NCI-H1105 (cell line): ENCODE results near the gene KCNQ1.

Experiments
- DNase-seq: peaks from one replicate; lab custom pipeline; 2025; lab: John Stamatoyannopoulos, UW

Gene KCNQ1

DNA sequence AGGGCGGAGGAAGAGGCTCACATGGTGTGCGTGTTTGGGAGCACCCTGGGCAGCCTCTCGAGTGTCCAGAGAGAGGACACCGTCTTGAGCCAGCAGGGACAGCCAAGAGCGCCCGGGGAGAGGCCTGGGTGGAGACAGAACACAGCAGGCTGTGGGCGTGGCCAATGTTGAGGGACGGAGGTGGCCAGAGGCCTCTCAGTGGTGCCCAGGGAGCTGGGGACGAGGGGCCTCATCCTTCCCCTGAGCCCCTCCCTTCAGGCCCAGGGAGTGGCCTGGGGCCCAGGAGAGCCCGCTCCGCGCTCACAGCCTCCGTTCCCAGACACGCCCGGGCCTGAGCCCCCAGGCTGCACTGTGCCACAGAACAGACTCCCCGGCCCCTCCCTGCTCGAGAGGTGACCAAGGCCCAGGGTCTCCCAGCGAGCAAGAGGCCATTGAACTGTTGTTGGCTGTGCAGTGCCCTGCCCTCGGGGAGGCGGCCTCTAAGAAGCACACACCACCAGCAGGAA, 392.3 kb downstream of the KCNQ1 start:
- DNase-seq, result no peak

DNA sequence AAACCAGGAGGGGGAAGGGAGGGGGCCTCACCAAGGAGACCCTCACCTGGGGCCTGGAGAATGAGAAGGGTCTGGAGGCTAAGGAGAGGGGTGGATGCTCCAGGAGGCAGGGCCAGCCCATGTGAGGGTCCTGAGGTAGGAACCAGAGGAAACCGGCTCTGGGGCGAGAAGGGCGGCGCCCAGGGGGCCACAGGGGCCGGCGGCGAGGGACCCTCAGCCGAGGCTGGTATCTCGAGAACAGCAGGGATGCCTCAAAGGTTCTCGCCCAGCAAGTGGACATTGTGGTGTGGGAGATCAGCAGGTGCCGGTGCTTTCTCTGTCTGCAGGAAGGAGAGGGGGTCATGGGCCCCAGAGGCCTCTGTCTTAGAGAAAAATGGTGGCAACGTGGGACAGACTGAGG, 392.8 kb downstream of the KCNQ1 start:
- DNase-seq, result no peak

DNA sequence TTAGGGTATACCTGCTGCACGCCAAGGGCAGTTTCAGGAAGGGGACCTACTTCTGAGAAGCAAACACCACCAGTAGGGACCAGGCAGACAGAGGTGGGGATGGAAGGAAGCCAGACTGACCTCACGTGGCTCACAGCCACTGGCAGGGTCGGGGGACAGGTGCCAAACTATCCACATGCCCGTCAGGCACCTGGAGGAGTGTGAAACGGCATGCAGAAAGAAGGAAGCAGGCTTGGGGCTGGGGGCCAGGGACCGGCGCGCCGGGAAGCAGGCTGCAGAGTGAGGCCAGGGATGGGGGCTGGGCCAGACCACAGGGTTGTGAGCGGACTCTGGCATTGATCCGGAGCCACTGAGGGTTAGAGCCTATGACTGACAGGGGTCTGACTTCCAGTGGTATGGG, 393.3 kb downstream of the KCNQ1 start:
- DNase-seq, result no peak

DNA sequence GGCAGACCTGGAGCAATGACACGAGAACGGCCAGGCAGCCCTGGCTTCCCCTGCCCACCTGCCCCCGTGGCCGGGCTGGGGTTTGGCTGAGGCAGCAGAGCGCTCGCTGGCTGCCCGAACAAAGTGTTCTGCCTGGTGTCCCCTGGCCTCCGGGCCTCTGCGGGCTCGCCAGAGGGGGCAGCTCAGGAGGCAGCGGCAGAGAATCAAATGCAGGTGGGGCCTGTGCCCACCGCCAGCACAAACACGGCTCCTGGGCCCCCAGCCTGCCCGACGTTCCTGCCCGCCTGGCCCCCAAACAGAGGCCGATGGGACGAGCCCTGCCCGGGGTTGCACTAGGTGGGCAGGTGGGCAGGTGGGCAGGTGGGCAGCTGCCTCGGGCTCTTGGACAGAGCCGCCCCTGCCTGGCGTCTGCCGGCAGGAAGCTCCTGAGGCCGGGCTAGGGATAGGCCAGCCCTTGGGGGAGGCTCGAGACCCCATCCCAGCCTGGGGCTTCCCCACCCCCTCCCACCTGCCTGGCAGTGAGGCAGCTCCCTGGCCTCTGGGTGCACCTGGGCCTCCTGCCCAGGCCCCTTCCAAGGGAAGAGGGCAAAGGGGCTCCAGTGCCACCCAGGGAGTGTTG, 394.0 kb downstream of the KCNQ1 start:
- no peak for DNase-seq

DNA sequence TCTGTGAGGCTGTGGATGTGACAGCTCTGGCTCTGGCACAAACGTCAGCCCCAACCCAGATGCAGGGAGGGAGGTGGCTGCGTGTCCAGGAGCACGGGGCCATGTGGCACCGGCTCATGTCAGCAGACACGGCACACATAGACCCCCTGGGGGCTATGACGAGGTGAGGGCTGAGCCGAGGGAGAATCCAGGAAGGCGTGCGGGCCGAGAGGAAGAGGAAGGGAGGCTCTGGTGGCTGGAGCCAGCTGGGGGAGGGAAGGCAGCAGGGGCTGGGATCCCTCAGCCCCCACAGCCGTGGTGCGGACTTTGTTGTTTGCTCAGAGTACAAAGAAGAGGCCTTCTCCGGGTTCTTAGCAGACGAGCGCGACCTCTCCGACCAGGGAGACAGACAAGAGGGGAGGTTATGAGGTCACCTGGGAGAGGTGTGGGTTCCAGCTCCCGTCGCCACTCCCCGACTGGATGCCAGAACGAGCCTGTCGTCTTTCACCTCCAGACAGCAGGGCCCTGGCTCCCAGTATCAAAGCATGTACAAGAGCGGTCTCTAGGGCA, 394.7 kb downstream of the KCNQ1 start:
- no peak for DNase-seq

DNA sequence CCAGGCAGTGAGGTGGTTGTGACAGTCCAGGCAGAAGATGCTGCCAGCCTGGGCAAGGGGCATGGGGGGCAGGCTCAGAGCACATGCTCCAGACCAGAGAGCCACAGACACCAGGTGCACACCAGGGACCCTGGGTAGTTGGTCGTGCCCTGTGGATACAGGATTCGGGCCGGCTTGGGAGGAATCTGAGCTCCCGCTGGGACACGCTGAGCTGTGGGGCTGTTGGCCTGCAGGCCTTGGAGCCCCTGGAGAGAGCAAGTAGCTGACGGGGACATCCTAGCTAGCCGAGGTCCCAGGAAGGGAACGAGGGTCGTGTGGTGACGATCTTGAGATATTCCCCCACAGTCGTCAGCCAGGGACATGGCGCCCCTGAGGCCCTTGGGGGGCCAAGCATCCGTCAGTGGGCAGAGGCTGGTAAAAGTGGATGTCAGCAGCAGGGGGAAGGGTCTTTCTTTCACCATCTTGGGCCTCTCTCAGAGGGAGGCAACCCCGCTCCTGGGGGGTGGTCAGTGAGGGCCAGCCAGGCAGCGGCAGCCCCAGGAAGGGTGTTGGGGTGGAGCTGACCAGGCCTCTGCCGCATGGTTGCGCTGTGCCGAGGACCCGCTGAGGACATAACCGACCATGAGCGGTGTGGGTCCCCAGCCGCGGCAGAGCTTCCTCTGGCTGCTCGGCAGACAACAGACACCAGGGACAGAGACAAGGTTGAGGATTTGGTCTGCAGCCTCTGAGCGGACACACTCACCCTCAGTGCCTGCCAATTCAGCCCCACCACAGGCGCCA, 396.8 kb downstream of the KCNQ1 start:
- no peak for DNase-seq

DNA sequence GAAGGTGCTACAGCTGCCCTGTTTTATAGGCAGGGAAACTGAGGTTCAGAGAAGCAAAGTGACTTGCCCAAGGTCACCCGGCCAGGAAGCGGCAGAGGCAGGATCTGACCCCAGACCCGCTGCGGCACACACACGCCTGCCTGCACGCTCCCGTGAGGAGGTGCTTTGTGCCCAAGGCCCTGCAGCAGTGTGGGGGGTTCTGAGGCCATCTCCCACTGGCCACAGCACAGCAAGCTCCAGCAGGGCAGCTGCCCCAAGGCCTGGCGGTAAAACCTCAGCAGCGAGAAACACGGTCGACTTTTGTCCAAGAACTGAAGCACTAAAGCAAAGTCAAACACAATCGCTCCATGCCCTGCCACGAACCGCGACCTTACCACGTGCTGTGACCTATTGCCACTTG, 398.1 kb downstream of the KCNQ1 start:
- DNase-seq, result no peak

DNA sequence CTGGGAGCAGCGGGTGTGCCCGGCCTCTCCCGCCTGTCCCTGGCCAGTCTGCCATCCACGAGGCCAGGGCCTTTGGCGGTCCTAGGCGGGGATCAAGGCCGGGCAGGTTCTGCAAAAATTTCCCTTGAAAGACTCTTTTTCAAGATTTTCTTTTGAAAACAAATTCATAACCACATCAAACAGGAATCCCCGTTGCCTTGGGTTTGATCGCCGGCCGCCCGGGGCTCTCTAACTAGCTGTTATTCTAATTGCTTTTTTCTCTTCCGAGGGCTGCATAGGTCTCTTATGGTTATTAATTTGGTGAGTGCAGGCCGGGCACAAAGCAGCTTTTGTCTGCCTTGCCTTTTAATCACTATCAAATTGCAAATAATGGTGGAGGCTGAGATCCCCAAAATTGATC, 398.7 kb downstream of the KCNQ1 start:
- DNase-seq, result no peak

DNA sequence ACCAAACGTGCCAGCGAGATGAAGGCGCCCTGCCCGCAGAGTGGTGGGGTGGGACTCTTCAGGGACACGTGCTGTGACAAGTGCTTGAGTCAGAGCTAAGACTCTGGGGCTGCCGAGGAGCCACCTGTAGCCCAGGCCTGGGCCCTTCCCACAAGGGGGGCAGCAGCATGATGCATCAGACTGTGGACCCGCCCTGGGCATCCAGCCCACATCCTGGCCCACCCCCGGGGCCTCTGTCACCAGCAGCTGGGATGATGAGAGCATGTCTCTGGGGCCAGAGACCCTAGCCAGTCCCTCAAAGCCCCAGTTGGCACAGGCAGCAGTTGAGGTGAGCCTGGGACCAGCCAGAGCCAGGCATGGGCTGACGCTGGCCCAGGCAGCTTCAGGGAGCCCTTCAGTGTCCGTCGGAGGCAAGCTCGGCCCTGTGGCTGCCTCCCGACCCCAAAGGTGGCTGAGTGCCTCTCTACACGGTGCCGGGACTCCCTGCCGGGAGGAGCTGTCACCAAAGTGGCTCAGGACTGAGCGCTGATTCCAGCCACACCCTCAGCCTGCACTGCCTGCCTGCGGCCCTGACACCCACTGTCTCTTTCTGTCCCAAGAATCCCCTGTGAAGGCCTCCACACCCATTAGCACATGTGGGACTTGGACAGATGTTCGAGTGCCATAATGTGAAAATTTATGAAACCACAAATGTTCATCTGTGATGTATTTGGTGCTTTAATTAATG, 399.5 kb downstream of the KCNQ1 start:
- no peak for DNase-seq

DNA sequence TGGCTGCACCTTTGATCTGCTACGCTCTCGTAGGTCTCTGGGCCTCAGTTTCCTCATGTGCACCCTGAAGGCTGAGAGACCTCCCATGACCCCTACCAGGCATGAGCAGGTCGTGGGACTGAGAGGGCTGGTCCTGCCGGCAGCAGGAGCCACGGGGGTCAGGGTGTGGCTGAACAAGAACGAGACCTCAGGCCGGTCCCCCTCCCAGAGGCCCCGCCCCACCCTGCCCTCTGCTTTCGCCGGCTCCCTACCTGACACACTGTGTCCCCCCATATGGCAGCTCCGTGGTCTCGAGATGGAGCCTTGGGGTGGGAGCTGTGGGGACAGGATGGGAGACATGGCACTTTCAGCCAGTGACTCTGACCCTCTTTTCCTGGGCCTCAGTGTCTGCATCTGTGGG, 400.2 kb downstream of the KCNQ1 start:
- no peak for DNase-seq

DNA sequence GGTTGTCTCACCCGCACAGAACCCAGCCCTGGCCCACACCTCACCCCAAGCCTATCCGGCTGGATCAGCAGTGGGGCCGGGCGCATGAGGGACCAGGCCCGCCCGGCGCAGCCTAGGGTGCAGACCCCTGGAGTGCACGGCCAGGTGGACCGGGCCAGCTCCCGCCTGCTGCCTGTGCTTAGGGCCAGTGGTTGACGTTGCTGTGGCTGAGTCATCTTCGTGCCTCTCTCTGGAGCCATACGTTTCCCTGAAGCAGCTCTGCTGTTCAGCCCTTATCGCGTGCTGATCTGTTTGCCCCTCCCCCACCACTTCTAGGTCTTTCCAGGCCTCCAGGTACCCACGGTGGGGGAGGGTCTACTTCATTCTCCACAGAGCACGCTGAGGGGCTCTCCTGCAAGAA, 401.2 kb downstream of the KCNQ1 start:
- DNase-seq, result no peak

DNA sequence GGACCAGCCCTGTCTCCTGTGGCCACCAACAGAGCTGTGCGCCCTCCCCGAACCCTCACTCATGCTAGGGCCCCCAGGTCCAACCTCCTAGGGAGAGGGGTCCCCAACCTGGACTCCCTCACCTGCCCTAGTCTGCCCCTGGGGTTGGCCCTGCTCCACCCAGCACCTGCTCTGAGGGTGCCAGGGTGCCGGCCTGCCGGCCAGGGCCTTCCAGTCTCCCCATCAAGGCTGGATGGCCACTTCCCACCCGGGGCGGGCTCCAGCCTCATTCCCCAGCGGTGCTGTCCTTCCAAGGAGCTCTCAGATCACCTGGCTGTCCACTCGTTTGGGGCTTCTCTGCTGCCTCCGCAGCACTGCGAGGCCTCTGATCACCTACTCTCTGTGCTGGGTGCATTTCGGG, 401.7 kb downstream of the KCNQ1 start:
- DNase-seq, result no peak

DNA sequence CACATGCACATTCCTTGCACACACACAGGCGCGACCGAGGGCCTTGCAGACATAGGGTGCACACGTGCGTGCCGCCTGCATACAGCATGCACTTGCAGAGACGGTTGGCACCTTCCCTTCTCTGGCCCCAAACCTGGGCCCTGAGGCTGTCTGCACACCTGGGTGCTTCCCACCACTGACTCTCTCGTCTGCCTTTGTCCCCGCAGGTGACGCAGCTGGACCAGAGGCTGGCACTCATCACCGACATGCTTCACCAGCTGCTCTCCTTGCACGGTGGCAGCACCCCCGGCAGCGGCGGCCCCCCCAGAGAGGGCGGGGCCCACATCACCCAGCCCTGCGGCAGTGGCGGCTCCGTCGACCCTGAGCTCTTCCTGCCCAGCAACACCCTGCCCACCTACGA, 402.8 kb downstream of the KCNQ1 start:
- peak; percentile 88 for DNase-seq

DNA sequence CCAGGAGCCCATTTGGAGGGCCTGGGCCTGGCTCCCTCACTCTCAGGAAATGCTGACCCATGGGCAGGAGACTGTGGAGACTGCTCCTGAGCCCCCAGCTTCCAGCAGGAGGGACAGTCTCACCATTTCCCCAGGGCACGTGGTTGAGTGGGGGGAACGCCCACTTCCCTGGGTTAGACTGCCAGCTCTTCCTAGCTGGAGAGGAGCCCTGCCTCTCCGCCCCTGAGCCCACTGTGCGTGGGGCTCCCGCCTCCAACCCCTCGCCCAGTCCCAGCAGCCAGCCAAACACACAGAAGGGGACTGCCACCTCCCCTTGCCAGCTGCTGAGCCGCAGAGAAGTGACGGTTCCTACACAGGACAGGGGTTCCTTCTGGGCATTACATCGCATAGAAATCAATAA, 403.7 kb downstream of the KCNQ1 start:
- no peak for DNase-seq

DNA sequence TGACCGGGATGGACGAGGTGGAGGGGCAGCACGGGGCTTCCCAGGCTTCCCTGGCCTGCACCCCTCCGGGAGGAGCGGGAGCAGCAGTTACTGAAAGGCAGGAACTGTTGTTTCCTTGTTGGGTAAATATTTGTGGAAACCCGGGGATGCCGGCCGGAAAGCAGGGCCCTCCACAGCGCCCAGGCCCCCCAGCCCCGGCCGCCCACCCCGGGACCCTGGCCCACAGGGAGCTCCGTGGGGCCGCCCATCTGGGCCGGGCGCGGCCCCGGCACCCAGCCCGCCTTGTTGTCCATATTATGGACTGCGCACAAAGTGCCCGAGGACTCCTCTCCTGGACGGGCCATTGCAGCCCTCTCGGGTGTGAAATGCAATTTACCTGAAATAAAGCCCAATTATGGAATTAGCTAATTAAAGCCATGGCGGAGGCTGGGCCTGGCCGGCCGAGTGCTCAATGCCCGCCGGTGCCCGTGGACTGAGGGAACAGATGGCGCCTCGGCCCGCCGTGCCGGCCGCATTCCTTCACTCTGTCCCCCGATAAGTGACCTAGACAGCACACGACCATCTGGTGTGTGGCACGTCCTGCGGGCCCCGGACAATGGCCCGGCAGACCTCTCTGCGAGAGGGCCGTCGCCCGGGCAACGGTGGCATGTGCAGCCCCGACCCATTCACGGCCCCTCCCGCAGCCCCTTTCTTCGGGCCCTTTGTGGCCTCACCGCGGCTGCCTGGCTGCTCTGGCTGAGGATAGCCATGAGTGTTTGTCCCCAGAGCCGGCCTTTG, 405.4 kb downstream of the KCNQ1 start:
- no peak for DNase-seq

DNA sequence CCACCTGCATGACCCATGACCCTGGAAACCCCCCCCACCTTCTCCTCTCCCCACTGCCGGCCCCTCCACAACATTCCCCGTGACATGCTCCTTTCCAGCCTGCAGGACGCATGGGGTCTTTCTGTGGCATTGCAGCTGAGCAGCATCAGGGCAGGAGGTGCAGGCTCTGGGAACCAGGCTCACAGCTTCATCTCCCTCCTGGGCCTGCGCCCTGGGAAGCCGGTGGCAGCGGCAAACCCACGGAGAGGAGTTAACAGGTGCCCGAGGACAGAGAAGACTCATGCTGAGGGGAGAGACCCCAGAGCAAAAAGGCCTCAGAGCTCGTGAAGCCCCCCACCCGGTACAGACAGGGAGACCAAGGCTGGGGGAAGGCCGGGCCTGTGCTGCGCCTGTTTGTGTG, 408.6 kb downstream of the KCNQ1 start:
- DNase-seq, result no peak

DNA sequence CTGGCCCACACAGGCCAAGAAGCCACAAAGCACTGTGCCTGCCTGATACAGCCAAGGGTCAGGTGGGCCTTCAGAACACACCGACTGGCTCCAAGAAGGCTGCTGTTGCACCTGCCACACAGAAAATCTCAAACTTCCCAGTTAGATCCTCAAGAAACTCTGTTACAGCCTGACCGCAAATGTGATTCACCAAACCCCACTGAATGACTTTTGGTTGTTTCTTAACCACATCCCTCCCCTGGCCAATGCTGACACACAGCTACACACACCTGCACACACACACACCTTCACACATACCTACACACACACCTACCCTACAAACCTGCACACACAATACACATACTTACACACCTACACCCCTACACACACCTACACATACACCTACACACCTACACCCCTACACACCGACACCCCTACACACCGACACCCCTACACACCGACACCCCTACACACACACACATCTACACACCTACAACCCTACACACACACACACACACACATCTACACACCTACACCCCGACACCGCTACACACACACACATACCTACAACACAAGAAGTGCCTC, 409.3 kb downstream of the KCNQ1 start:
- DNase-seq, result no peak

DNA sequence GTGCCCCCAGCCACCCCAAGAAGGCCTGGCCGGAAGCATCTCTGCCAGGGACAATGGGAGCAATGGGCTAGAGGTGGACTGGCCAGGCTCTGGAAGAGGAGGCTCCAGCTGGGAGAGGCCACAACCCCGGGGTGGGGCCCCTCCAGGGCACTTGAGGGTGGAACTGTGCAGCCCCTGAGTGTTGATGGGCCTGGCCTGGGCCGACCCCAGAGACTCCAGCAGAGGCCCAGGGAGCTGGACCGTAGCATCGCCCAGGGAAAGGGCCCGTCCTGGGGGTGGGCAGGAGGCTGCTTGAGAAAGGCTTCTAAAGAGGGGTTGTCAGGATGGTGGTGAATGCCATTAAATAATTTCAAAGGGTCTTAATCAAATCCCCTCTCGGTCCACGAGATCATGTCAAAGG, 410.4 kb downstream of the KCNQ1 start:
- no peak for DNase-seq

DNA sequence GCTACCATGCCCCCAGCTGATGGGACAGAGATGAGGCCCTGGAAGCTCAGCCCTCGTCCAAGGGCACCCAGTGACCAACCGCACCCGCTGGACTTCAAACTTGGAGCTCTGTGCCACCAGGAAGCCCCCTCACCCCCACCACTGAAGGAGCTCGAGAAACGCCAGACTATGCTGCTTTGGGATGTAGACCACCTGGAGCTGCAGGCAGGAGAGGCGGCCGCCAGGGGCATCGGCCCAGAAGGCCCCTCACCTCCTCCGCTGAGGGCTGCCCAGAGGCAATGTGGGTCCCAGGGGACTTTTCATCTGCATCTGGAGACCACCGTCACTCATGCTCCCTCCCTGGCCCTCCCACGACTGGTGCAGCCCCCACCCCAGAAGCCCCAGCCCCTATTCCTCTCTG, 412.5 kb downstream of the KCNQ1 start:
- no peak for DNase-seq

DNA sequence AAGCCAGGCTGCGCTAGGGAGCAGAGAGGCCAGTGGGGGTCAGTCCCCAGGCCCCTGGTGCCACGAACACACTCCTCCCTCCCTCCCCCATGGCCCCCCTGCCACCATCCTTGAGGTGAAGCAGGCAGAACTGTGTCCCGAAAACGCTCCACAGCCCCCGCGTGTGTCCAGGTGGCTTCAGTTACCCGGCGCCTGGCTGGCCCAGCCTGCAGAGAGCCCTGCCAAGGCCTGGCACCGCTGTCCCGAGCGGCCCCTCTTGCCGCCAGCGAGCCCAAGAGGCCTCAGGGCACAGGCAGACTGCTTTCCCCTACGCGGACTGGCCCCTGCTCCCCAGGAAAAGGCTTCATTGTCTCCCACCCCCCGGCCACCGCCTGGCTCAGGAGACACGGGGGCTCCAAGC, 413.1 kb downstream of the KCNQ1 start:
- DNase-seq, result no peak

DNA sequence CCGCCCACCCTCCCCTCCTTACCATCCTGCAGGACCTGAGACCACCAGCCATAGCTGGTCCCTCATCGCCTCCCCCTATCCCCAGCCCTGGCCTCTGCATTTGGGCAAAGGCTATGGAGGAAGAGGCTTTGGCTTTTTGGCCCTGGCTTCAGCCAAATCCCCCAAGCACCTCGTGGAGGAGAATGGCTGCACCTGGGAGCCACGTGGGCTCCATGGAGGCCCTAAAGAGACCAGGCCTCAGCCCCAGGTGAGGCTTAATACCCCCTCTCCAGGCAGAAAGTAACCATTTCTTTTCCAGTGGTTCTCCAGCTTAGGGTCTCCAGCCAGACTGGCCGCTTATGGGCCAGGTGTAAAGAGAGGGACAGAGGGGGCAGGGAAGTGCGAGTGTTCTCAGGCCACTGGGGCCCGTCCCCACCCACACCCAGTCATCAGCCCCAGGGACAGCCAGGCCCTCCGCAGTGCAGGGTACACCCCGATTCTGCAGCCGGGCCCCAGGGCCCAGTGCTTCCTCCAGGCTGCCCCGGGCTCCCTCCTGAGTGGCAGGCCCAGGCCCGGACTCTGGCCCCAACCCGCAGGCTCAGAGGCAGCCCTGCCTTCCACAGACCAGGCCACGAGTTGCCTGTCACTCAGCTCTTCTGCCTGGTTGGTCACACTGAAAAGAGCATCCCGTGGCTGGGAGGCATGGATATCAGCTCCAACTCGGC, 414.3 kb downstream of the KCNQ1 start:
- no peak for DNase-seq
